Activated T-cell treated with anti-CD3 and anti-CD28 coated beads for 48 hours (primary cell): ENCODE results near the gene ZNF12.
"Not testable (repeated sequence)": the region's sequence is repeated elsewhere in the genome, so short reads cannot be mapped to it uniquely, and the experiment has no call there.

Source experiments
- DNase-seq: peaks from one replicate; pipeline ENCODE4 v3.0.0-alpha.2; 2020; ENCODE audit warnings: low read depth

Gene ZNF12

DNA sequence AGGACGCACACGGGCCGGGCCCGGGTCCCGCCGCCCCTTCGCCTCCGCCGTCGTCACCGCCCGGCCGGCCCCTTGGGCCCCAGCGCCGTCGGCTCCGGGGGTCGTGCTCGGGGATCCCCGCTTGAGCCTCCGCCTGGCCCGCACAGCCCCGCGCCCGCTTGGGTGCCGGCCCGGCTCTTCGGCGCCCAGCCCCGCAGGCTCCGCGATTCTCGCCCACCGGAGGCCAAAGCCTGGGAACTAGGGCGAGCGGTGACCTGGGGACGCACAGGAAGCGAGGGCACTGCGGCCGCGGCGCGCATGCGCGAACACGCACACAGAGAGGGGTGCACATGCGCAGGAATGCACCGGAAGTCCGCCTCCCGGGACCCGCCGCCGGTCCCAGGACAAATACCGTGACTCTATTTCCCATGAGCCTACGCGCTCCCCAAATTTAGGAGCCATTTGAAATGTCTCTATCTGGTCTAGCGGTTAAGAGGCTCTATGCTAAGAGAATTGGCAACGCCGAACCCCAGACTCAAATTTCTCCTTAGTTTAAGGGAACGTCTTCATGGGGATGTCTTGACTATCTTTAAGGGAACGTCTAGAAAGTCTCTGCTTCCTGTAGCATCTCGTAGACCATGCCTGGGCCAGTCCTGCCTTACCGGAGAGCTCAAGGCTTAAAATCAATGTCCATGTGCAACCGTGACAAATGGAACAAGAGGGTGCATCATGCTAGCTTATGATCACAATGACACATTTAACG lies at the start of gene ZNF12:
TSS of gene ZNF12 (minus strand) at position 282 of the 742 bp plus-strand sequence. CDS start 1,774 bp downstream, outside the sequence.
- DNase-seq: peak; percentile 95

DNA sequence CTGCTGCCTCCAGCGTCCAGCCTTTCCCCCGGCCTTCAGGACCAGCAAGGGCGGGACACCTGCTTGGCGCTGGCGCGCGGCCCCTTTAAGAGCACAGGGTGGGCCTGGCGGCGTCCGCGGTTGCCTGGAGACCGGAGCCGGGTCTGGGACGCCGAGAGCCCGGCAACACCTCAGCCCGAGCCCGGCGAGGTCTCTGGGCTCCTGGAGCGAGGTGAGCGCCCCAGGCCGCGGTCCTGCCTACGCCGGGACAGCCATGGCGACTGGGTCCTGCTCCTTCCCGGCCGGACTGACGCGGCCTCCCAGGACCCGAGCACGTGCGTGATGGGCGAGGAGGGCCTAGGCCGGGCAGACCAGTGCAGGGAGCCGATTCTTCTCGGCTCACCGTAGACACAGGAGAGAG lies 47.2 kb upstream of the ZNF12 start, which contains the start of gene RSPH10B2:
TSS of gene RSPH10B2 (plus strand) at position 140 of the 400 bp plus-strand sequence. CDS start 3,575 bp downstream, outside the sequence.
- not testable (repeated sequence) for DNase-seq

DNA sequence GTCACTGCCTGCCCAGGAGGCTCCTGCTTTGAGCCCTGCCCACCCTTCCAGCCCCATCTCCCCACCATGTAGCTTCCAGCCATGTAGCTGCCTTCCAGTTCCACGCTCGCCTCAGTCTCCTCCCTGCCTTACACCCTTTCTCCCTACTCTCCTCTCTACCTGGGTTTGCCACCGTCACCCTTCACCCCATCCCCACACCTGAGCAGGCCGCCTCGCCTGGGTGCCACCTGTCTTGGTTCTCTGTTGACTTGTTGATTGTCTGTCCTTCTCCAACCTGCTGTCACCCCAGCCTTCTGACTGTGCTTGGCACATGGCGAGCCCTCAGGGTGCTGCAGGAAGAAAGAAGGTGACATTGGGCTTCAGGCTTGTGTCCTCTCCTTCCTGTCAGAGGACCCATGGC lies 43.4 kb upstream of the ZNF12 start:
- DNase-seq: not testable (repeated sequence)

- DNase-seq: not testable (repeated sequence)
Observed at GRCh38 chr7:6749335-6749734, 42.6 kb upstream of the ZNF12 start.

DNA sequence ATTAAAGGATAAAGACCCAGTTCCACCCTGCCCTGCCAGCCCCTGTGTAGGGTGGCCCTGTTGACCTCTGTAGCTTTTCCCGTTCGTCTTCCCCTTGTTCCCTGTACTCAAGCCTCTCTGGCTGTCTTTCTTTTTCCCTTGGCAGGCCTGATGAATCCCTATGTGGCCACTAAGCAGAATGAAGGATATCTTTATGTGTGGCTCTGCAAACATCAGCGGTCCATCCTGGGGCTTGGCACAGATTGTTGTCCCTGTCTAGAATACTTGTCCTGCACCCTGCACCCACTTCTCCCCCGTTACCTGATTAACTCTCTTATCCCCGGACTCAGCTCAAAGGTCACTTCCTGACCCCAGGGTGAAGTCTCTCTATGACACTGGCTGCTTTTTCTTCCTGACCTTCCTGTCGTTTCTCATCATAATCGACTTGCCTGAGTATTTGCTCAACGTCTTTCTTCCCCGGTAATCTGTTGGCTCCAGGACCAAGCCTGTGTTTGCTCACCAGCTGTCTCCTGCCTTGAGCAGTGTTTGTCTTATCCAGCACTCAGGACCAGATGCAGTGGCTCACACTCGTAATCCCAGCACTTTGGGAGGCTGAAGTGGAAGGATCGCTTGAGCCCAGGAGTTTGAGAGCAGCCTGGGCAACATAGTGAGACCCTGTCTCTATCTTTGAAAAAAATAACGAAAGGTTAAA lies 37.8 kb upstream of the ZNF12 start:
- DNase-seq: not testable (repeated sequence)

DNA sequence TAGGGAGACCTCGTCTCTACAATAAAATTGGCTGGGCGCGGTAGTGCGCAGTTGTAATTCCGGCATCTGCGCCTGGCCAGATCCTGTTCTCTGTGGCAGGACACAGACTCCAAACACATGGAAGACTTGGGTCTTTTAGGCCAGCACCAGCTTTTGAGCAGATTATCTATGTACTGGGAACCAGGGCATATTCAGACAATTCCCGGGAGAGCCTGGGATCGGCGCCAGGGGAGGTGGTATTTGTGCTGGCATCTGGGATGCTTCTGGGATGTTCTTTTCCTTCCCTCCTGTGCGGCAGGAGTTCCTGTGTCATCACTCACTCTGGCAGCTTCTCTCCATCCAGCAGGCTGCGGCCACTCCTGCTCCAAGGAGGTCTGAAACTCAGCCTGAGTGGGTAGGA lies 31.7 kb upstream of the ZNF12 start:
- DNase-seq: not testable (repeated sequence)

DNA sequence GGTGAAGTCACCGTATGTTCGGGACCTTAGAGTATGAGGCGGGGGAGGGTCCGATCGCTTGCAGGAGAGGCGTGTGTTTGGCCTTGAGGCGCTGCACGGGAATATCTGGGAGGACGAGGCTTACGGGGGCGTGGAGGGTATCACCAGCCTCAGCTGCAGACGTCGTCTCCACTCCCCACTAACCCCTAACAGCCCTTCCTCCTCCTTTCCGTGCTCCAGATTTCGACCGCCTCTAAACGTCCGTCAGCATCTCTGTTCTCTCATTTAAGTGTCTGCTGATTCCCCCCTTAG lies 23.5 kb upstream of the ZNF12 start:
- no peak for DNase-seq

DNA sequence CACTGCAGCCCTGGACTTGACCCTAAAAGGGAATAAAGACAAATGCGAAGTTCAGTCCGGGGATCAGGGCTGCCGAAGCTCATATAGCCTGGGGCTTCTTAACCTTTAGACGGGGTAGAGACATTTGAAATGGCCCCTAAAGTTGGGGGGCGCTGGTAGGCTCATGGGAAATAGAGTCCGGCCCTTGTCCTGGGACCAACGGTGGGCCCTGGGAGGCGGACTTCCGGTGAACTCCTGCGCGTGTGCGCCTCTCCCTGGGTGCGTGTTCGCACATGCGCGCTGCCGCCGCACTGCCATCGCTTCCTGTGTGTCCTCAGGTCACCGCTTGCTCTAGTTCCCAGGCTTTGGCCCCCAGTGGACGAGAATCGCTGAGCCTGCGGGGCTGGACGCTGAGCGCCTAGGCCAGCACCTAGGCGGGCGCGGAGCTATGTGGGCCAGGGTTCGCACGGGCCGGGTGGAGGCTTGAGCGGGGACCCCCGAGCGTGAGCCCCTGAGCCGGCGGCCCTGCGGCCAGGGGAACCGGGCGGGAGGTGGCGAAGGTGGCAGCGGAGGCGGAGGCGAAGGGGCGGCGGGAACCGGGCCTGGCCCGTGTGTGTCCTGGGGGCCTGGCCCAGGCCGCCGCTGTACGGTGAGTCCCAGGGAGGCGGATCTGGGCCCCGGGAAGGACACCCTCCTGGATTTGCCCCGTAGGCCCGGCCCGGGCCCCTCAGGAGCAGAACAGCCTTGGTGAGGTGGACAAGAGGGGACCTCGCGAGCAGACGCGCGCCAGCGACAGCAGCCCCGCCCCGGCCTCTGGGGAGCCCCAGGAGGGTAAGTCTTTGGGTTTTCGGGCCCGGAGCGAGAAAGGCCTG lies 23.0 kb upstream of the ZNF12 start:
- peak; percentile 80 for DNase-seq

GRCh38 chr7:6728893-6729491 lies 22.2 kb upstream of the ZNF12 start:
- not testable (repeated sequence) for DNase-seq

DNA sequence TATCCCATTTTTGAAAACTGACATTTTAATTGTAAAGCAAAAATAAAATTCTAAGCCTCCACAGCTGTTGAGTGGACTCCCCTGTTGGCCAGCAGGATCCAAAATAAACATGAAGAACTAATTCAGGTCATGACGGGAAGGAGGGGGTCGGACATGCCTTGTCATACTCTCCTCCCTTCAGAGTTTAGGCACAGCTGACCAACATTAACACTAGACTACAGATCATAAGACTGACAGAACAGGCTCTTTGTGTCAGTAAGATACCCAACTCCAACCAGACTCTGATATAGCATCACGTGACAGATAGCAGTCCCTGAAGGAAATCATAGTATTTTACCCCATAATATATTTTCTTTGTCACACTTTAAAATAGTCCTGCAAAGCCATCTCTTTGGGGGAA lies 20.9 kb upstream of the ZNF12 start:
- DNase-seq: no peak

DNA sequence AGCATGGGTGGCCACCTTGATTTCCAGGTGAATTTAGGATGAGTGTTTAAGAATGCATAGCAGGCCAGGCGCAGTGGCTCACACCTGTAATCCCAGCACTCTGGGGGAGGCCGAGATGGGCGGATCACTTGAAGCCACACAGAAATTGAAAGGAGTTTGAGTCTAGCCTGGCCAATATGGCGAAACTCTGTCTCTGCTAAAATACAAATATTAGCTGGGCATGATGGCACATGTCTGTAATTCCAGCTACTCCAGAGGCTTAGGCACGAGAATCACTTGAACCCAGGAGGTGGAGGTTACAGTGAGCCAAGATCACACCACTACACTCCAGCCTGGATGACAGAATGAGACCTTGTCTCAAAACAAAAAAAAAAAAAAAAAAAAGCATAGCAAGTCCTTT lies 19.6 kb upstream of the ZNF12 start:
- DNase-seq: not testable (repeated sequence)

DNA sequence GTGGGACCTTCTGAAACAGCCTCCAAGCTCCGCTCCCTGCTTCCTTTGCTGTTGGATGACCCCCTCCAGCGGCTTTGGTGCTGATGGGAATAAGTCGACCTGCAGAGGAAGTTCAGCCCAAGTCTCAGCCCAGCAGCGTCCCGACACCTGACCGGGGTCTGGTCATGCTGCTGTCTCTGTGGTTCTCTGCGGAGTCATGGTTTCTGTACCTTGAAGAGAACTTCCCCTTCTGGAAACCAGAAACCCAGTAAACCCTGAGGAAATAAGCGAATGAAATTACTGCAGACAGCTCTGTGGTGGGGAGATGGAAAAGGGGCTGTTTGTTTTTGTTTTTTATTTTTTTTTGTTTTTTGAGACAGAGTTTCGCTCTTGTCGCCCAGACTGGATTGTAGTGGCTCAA lies 18.3 kb upstream of the ZNF12 start:
- DNase-seq: no peak

- not testable (repeated sequence) for DNase-seq
Observed at GRCh38 chr7:6724351-6724750, 17.6 kb upstream of the ZNF12 start.

GRCh38 chr7:6718124-6718523 lies 11.4 kb upstream of the ZNF12 start:
- DNase-seq: no peak

GRCh38 chr7:6715898-6716297 lies 9.2 kb upstream of the ZNF12 start:
- DNase-seq: not testable (repeated sequence)

GRCh38 chr7:6714360-6714759 lies 7.6 kb upstream of the ZNF12 start:
- no peak for DNase-seq

DNA sequence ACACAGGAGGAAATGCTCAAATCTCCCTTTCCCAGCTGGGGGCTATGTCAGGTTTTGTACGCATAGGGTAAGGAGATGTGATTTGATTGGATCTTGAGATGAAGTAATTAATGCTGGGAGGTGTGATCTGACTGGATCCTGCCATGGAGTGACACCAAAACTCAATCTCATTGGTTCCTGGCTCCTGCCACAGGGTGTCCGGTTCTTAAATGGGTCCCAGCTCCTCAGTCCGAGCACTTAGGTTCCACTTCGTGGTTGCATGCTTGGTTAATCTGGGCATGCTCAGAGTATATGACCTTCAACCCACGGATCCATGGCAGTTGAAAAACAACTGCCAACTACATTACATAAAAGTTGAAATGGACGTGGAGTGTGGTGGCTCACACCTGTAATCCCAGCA lies 3.1 kb upstream of the ZNF12 start:
- no peak for DNase-seq

DNA sequence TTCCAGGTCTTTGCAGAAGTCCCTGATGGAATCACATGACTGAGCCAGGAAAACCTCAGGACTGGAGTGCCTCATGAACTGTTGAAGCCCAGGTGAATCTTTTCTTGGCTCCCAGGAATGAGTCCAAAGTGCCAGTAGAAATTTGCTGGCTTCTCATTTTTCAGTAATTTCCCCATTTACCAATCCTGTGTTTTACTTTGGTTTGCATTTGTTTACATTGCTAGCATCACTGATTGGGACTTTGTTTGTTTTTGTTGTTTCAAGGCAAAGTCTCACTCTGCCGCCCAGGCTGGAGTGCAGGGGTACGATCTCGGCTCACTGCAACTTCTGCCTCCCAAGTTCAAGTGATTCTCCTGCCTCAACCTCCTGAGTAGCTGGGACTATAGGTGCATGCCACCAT lies 1.6 kb upstream of the ZNF12 start:
- no peak for DNase-seq

DNA sequence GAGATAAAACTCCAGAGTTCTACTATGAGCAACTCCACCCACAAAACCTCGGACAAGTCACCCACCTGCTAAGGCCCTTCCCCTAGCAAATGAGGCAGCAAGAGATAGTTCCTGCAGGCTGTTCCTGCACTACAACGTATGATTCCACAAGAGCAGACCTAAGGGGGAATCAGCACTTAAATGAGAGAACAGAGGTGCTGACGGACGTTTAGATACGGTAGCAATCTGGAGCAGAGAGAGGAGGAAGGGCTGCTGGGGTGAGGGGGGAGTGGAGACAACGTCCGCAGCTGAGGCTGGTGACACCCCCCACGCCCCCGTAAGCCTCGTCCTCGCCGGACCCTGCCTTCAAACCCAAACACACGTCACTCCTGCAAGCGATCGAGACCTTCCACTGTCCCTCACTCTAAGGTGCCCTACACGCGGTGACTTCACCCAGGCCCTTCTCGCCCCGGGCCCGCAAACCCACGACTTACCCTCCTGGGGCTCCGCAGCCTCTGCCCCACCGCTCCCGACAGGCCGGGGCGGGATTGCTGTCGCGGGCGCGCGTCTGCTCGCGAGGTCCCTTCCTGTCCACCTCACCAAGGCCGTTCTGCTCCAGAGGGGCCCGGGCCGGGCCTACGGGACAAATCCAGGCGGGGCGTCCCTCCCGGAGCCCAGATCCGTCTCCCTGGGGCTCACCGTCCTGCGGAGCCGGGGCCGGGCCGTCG lies 635 bp downstream of the ZNF12 start:
- DNase-seq: peak; percentile 17

- no peak for DNase-seq
Observed at GRCh38 chr7:6701860-6702259, 4.9 kb downstream of the ZNF12 start.

DNA sequence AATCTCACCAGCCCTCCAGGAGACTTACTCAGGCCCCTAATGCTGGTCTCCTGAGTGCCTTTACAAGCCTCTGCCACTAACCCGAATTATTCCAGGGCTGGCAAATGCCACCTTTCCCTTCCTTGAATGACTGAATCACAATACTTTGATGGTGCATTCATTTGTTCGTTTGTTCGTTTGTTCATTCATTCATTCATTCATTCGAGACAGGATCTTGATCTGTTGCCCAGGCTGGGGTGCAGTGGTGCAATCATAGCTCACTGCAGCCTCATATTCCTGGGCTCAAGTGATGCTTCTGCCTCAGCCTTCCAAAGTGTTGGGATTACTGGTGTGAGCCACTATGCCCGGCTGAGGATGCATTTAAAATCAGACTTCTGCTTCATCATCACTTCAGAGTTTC lies 6.0 kb downstream of the ZNF12 start:
- DNase-seq: no peak
